DMS79 treated with DMSO at 0.1 percent for 48 hours (cell line): Measurements from ENCODE around the gene PRR7.

Experiments
- DNase-seq: peaks from one replicate; lab custom pipeline; 2025; lab: John Stamatoyannopoulos, UW

The PRR7 gene

GRCh38 chr5:177425196-177425800 lies 21.3 kb upstream of the PRR7 start:
- DNase-seq = no peak

DNA sequence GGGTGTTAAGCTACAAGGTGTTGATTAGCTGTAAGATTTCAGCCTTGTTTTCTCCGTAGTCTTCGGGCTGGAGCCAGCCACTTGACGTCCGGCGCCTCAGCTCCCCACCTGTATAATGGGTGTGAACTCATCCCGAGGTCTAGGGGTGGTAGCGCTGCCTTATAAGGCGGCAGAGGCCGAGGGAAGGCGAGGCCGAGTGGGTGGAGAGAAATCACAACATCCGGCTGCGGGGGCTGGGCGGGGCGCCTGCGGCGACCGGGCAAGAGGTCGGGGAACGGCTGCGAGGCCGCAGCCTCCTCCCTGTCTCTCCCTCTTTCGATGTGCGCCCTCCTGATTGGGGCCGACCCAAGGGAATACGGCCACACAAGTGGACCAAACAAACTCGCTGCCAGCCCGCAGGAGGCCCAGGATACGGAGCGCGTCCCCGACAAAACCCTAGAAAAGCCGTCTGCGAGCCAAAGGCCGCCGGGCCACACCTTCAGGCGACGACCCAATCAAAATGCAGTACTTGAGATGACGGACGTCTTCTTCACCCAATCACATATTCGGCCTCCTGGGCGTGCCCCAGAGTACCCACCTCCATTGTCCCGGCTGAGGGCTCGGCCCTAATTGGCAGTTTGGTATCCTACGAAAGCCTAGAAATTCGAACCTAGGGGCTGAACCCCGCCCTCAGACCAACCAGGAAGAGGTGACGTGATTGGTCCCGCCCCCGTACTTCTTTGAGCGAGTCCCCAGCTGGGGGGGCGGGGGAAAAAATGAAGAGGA lies 20.6 kb upstream of the PRR7 start:
- DNase-seq = peak; percentile 96

GRCh38 chr5:177426566-177427210 lies 19.9 kb upstream of the PRR7 start, which contains the start of gene GRK6:
GRK6 (plus strand) TSS chr5:177426676; CDS start chr5:177426846, 170 bp downstream.
- DNase-seq = no peak

DNA sequence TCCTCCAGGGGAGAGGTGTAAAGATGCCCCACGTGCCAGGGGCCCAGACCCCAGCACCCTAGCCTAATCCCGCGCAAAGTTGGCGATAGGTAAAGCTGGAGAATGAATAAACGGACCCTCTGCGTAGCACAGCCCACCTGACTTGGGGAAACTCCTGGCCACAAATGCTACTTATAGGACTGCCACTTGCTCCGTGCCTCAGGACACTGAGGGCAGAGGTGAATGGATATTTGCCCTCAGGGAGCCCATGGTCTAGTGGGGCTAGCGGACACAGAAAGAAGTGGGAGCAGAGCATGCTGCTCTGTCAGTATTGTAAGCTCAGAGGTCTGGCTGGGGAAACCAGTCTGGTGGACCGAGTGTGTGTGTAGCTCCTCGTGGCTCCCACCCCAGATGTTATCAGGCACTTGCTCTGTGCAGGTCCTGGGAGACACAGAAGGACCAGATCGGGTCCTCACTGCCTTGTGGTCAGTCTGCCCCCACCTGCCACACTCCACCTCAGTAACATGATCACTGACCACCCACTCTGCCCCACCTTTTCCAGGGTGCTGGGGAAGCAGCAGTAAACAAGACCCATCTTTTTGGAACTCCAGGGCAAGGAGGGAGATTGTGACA lies 19.3 kb upstream of the PRR7 start:
- DNase-seq = no peak

- no peak for DNase-seq
These were observed 18.6 kb upstream of the PRR7 start for GRCh38 chr5:177427919-177428573.

DNA sequence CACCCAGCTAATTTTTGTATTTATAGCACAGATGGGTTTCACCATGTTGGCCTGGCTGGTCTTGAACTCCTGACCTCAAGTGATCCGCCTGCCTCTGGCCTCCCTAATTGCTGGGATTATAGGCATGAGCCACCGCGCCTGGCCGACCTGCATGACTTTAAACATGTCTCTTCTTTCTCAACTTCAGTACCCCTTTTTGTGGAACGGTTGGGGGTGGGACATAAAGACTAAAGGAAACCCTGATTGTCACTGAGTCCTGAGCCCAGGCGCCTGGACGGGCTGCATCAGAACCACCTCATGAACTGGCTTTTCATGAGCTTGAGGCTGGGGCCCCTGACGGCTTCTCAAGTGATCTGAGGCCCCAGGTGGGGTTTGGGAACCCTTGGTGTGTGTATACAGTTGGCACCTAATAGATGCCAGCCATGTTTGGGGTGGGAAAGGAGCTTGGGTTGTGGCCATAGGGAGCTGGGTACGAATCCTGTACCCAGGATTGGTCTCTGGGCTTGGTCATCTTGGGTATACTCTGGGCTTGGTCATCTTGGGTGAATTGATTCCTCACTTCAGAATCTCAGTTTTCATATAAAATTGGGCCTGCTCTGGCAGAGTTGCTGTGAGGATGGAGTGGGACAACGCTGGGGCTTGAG lies 17.9 kb upstream of the PRR7 start:
- no peak for DNase-seq

GRCh38 chr5:177429248-177430040 lies 17.2 kb upstream of the PRR7 start:
- DNase-seq = no peak

- no peak for DNase-seq
These were observed 16.3 kb upstream of the PRR7 start for GRCh38 chr5:177430140-177430951.

- DNase-seq = no peak
These were observed 15.7 kb upstream of the PRR7 start for GRCh38 chr5:177430972-177431316.

GRCh38 chr5:177431317-177432142 lies 15.1 kb upstream of the PRR7 start:
- no peak for DNase-seq

DNA sequence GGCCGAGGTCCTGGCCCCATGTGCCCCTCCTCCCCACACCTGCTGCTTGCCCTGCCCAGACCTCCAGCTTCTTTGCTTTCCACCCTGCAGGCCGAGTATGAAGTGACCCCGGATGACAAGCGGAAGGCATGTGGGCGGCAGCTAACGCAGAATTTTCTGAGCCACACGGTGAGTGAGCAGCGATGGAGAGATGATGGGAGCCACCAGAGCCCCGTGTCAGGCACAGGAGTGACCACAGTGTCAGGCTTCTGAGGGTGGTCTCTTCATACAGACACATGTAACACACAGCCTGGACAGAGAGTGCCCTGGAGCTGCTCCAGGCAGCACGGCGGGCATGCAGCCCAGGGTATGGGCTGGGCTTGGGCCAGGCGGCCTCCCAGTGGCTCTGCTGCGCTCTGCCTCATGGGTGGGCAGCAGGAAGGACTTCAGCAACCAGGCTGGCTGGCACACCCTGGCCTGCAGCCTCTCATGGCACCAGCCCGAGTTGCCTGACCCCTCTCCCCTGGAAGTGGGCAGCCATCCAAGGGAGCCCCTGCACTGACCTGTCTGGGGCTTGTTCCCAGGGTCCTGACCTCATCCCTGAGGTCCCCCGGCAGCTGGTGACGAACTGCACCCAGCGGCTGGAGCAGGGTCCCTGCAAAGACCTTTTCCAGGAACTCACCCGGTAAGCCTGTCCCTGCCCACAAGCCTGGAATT lies 14.3 kb upstream of the PRR7 start:
- no peak for DNase-seq

- DNase-seq = no peak
These were observed 13.6 kb upstream of the PRR7 start for GRCh38 chr5:177432839-177433657.

DNA sequence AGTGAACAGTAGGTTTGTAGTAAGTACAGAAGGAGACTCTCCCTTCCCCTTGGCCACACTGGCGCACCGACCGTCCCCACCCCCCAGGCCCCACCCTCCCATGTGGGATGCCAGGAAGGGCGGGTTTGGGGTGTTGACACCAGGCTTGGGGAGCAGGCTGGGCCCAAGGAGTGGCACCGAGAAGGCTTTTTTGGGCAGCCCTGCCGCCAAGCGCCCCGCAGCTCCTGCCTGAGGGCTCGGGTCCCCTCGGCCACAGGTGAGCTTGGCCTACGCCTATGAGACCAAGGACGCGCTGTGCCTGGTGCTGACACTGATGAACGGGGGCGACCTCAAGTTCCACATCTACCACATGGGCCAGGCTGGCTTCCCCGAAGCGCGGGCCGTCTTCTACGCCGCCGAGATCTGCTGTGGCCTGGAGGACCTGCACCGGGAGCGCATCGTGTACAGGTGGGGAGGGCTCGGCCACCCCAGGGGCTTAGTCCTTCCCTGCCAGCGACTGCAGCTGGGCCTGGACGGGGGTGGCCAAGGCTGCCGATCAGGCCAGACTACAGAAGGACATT lies 12.9 kb upstream of the PRR7 start:
- no peak for DNase-seq

DNA sequence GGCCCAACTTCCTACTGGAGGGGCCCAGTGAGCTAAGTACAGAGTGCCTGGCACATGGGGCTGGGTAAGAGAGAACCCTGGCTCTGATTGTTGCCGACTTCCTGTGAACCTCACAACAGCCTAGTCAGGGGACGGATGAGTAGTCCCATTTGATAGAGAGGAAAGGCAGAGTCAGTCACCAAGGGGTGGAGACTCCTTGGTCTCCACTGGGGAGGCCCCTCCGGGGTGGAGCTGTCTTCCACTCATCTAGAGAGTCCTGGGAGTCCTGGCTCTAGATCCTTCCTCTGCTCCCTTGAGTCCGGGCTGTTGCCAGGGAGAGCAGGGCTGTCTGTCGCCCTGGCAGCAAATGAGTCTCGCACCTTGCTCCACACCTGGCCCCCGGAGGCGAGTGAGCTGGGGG lies 12.2 kb upstream of the PRR7 start:
- DNase-seq = no peak

- no peak for DNase-seq
These were observed 11.5 kb upstream of the PRR7 start for GRCh38 chr5:177434942-177435738.

GRCh38 chr5:177435847-177436536 lies 10.6 kb upstream of the PRR7 start:
- DNase-seq = no peak
